Peyer's patch (tissue), 4 donors: ENCODE data around the gene NCKAP5. TPM values are rescaled to one million over a fixed set of nuclear protein-coding genes. Genes with fewer than 3 reads are reported as not detected.

Experiments
- DNase-seq, 3 donors: peaks; one replicate each; pipeline ENCODE4 v3.0.0-alpha.2; 2017 to 2019
- H3K27ac ChIP-seq, 4 donors: fragments of 200-600 bp; sonication (generic); one replicate each; pipeline ENCODE4 v1.5.1; 2016 to 2019
- H3K27me3 ChIP-seq, 2 donors: fragments of 200-600 bp; sonication (generic); one replicate each; pipeline ENCODE4 v1.5.1; 2019
- H3K36me3 ChIP-seq, 3 donors: fragments of 200-600 bp; sonication (generic); one replicate each; pipeline ENCODE4 v1.5.1; 2016 to 2019
- H3K4me1 ChIP-seq, 4 donors: fragments of 200-600 bp; sonication (generic); one replicate each; pipeline ENCODE4 v1.5.1; 2016 to 2019
- H3K4me3 ChIP-seq, 4 donors: fragments of 200-600 bp; sonication (generic); 1 replicate in 3 of 4; 2 replicates in 1 of 4; pipeline ENCODE4 v1.5.1; 2016 to 2019; ENCODE audit warnings: mild to moderate bottlenecking in 1 of 4
- H3K9me3 ChIP-seq, 4 donors: fragments of 200-600 bp; sonication (generic); one replicate each; pipeline ENCODE4 v1.5.1; 2016 to 2019; ENCODE audit warnings: mild to moderate bottlenecking in 1 of 4
- CTCF ChIP-seq, 6 experiments: fragments of 450-650 bp in 4 of 6; fragments of 200-600 bp in 2 of 6; sonication (generic) in 1 of 6; IDR thresholded peaks; one replicate each; pipeline ENCODE4 v1.5.1; 2017 to 2019; ENCODE audit warnings: antibody characterized with exemption in 6 of 6, mild to moderate bottlenecking in 3 of 6, moderate library complexity in 1 of 6
- POLR2A ChIP-seq, 2 donors: fragments of 450-650 bp; IDR thresholded peaks; one replicate each; pipeline ENCODE4 v1.5.1; 2017; ENCODE audit warnings: antibody characterized with exemption in 2 of 2, mild to moderate bottlenecking in 2 of 2, moderate library complexity in 2 of 2
- total RNA-seq, 4 donors: library from RNA; depleted of rRNA; stranded (reverse); fragments of >200 nt; gene quantifications; one replicate each; pipeline ENCODE4 v1.1.0, GENCODE V29; 2016

The NCKAP5 gene
- total RNA-seq, 4 donors from 2014 or later = 9.1 to 28.5 (median 22.5) TPM

GRCh38 chr2:132652474-132652873, 915.8 kb downstream of the NCKAP5 start:
- Histone ChIP-seq H3K9me3 (no peaks in the 10 kb centered on the region), H3K4me3 (no peak overlapping the region), H3K36me3 (no peaks in the 10 kb centered on the region), H3K4me1 (no peaks in the 10 kb centered on the region), H3K27me3 (no peaks in the 10 kb centered on the region), H3K27ac (no peak overlapping the region)
- no peak for TF ChIP-seq CTCF (IDR thresholded peaks at IDR 0.05)
- no peak for TF ChIP-seq POLR2A (IDR thresholded peaks at IDR 0.05)
- no peak for DNase-seq

GRCh38 chr2:132651115-132652045, 916.9 kb downstream of the NCKAP5 start:
- Histone ChIP-seq H3K27ac (no peak overlapping the region), H3K4me1 (no peaks in the 10 kb centered on the region), H3K36me3 (no peaks in the 10 kb centered on the region), H3K4me3 (no peak overlapping the region), H3K9me3 (no peaks in the 10 kb centered on the region), H3K27me3 (no peaks in the 10 kb centered on the region)
- TF ChIP-seq CTCF (IDR thresholded peaks at IDR 0.05) (peak in 3 of 6 experiments; percentile 25 to 55 (median 27)), POLR2A (IDR thresholded peaks at IDR 0.05) (no peak)
- DNase-seq = no peak

- no peak overlapping the region for H3K27ac ChIP-seq
- no peak for DNase-seq
- TF ChIP-seq CTCF (IDR thresholded peaks at IDR 0.05) (no peak), POLR2A (IDR thresholded peaks at IDR 0.05) (no peak)
- H3K9me3 ChIP-seq = no peaks in the 10 kb centered on the region
- H3K4me3 ChIP-seq = no peak overlapping the region
- H3K36me3 ChIP-seq = no peaks in the 10 kb centered on the region
- H3K4me1 ChIP-seq = no peaks in the 10 kb centered on the region
- no peaks in the 10 kb centered on the region for H3K27me3 ChIP-seq
These were observed 921.6 kb downstream of the NCKAP5 start for GRCh38 chr2:132646540-132647108.

- no peaks in the 10 kb centered on the region for H3K9me3 ChIP-seq
- no peaks in the 10 kb centered on the region for H3K36me3 ChIP-seq
- no peaks in the 10 kb centered on the region for H3K27me3 ChIP-seq
- H3K27ac ChIP-seq = no peak overlapping the region
- H3K4me1 ChIP-seq = no peaks in the 10 kb centered on the region
- peak in 1 of 3 donors; percentile 26 for DNase-seq
- no peak for TF ChIP-seq CTCF (IDR thresholded peaks at IDR 0.05)
- TF ChIP-seq POLR2A (IDR thresholded peaks at IDR 0.05) = no peak
- H3K4me3 ChIP-seq = no peak overlapping the region
These were observed 922.3 kb downstream of the NCKAP5 start for GRCh38 chr2:132645722-132646539.

- Histone ChIP-seq H3K4me3 (no peak overlapping the region), H3K9me3 (no peaks in the 10 kb centered on the region), H3K36me3 (no peaks in the 10 kb centered on the region), H3K27ac (no peak overlapping the region), H3K4me1 (no peaks in the 10 kb centered on the region), H3K27me3 (no peaks in the 10 kb centered on the region)
- TF ChIP-seq CTCF (IDR thresholded peaks at IDR 0.05) (no peak), POLR2A (IDR thresholded peaks at IDR 0.05) (no peak)
- DNase-seq = no peak
These were observed 923.1 kb downstream of the NCKAP5 start for GRCh38 chr2:132645176-132645575.
